Hematopoietic multipotent progenitor cell treated with erythropoietin and hydrocortisone succinate and interleukin-3 and kit ligand, for 17 days (in vitro differentiated cells): Measurements from ENCODE around the gene NANS.
"Not testable (repeated sequence)": the region's sequence is repeated elsewhere in the genome, so short reads cannot be mapped to it uniquely, and the experiment has no call there.

ENCODE experiments used
- DNase-seq: peaks from one replicate; pipeline ENCODE4 v3.0.0-alpha.2; 2015; ENCODE audit warnings: low spot score

The NANS gene

GRCh38 chr9:98076514-98076890 lies 20.0 kb downstream of the NANS start:
- DNase-seq = not testable (repeated sequence)

GRCh38 chr9:98078895-98079294 lies 22.4 kb downstream of the NANS start:
- DNase-seq = no peak

GRCh38 chr9:98080326-98080725 lies 23.8 kb downstream of the NANS start:
- DNase-seq = no peak

GRCh38 chr9:98080780-98081179 lies 24.2 kb downstream of the NANS start:
- no peak for DNase-seq

- DNase-seq = no peak
Observed at GRCh38 chr9:98081477-98082219, 25.1 kb downstream of the NANS start.

- DNase-seq = no peak
Observed at GRCh38 chr9:98083061-98083501, 26.5 kb downstream of the NANS start.

GRCh38 chr9:98083566-98084183 lies 27.1 kb downstream of the NANS start:
- peak; percentile 24 for DNase-seq

GRCh38 chr9:98084396-98084795 lies 27.9 kb downstream of the NANS start:
- no peak for DNase-seq

GRCh38 chr9:98085058-98085457 lies 28.5 kb downstream of the NANS start:
- DNase-seq = no peak

- no peak for DNase-seq
Observed at GRCh38 chr9:98085944-98086343, 29.4 kb downstream of the NANS start.

GRCh38 chr9:98086461-98086860 lies 29.9 kb downstream of the NANS start:
- no peak for DNase-seq

- DNase-seq = no peak
Observed at GRCh38 chr9:98087420-98088354, 31.2 kb downstream of the NANS start.

GRCh38 chr9:98090674-98091073 lies 34.1 kb downstream of the NANS start:
- DNase-seq = not testable (repeated sequence)

- no peak for DNase-seq
Observed at GRCh38 chr9:98091735-98092612, 35.4 kb downstream of the NANS start.

GRCh38 chr9:98092613-98092931 lies 36.0 kb downstream of the NANS start:
- no peak for DNase-seq

GRCh38 chr9:98094316-98094715 lies 37.8 kb downstream of the NANS start:
- no peak for DNase-seq

GRCh38 chr9:98094851-98095250 lies 38.3 kb downstream of the NANS start:
- no peak for DNase-seq

- no peak for DNase-seq
Observed at GRCh38 chr9:98095401-98095800, 38.9 kb downstream of the NANS start.

- DNase-seq = no peak
Observed at GRCh38 chr9:98096091-98096490, 39.6 kb downstream of the NANS start.

GRCh38 chr9:98097836-98098235 lies 41.3 kb downstream of the NANS start:
- no peak for DNase-seq

GRCh38 chr9:98099346-98099745 lies 42.8 kb downstream of the NANS start:
- DNase-seq = no peak

- DNase-seq = no peak
Observed at GRCh38 chr9:98099898-98100297, 43.4 kb downstream of the NANS start.
